ENCODE results near the gene MAJIN.

DNA sequence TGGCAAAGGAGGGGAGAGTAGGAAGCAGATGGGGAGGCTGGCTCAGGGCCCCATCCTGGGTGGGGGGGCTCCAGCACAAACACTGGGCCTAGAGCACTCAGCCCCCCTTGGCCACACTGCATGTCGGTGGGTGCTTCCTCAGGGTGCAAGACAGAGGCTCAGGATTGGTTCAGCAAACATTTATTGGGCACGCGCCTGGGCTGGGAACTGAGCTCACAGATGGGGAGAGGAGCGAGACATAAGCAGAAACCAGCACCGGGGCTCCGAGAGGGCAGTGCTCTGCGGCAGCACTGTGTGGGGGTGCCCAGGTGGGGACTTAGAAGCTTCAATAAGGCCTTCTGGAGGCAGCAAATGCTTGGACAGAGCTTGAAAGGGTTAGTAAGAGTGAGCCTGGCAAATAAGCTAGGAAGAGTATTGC lies 81.4 kb downstream of the MAJIN start:
- TF ChIP-seq TAF1 (conservative IDR thresholded peaks at IDR 0.05), result no peak
- no peak for TF ChIP-seq FOXA1 (IDR thresholded peaks at IDR 0.05)
- TF ChIP-seq, protein P1, sequence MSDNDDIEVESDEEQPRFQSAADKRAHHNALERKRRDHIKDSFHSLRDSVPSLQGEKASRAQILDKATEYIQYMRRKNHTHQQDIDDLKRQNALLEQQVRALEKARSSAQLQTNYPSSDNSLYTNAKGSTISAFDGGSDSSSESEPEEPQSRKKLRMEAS (IDR thresholded peaks at IDR 0.05), result no peak
- TF ChIP-seq, protein P2, sequence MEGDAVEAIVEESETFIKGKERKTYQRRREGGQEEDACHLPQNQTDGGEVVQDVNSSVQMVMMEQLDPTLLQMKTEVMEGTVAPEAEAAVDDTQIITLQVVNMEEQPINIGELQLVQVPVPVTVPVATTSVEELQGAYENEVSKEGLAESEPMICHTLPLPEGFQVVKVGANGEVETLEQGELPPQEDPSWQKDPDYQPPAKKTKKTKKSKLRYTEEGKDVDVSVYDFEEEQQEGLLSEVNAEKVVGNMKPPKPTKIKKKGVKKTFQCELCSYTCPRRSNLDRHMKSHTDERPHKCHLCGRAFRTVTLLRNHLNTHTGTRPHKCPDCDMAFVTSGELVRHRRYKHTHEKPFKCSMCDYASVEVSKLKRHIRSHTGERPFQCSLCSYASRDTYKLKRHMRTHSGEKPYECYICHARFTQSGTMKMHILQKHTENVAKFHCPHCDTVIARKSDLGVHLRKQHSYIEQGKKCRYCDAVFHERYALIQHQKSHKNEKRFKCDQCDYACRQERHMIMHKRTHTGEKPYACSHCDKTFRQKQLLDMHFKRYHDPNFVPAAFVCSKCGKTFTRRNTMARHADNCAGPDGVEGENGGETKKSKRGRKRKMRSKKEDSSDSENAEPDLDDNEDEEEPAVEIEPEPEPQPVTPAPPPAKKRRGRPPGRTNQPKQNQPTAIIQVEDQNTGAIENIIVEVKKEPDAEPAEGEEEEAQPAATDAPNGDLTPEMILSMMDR (IDR thresholded peaks at IDR 0.05; ENCODE audit: low read depth, low read length, missing input control), result no peak
- TF ChIP-seq EGR1 (IDR thresholded peaks at IDR 0.05; ENCODE audit: low read depth in 2 of 2), result no peak
- no peak for TF ChIP-seq GABPA (IDR thresholded peaks at IDR 0.05 in 1 of 2, conservative IDR thresholded peaks at IDR 0.05 in 1 of 2)
- TF ChIP-seq ZBTB33 (IDR thresholded peaks at IDR 0.05), result no peak
- no peak for TF ChIP-seq REST (IDR thresholded peaks at IDR 0.05)
- no peak for TF ChIP-seq RAD21 (IDR thresholded peaks at IDR 0.05)
- TF ChIP-seq YY1 (IDR thresholded peaks at IDR 0.05), result no peak

Measured in liver (tissue), 3 donors.